HL-60 (cell line): Measurements from ENCODE around the gene PABPN1.

Source experiments
- CTCF ChIP-seq: IDR thresholded peaks from one replicate; pipeline ENCODE4 v1.5.1; 2011; ENCODE audit warnings: low read length, control low read depth, inconsistent platforms; ENCODE audit not compliant: insufficient read depth
- POLR2AphosphoS5 ChIP-seq: IDR thresholded peaks from 2 replicates; pipeline ENCODE4 v1.6.1; 2012; ENCODE audit warnings: low read depth

- no peak for TF ChIP-seq POLR2AphosphoS5
- TF ChIP-seq CTCF, result no peak
Measured at GRCh38 chr14:23344481-23344880, 23.2 kb downstream of the PABPN1 start.
